ENCODE results near the gene MUS81. TPM values are rescaled to one million over a fixed set of nuclear protein-coding genes. Genes with fewer than 3 reads are reported as not detected.

The MUS81 gene
- total and polyA plus RNA-seq, 2 of the 4 experiments (the other 2 are of a cell fraction) = 23.7 to 47.9 TPM

DNA sequence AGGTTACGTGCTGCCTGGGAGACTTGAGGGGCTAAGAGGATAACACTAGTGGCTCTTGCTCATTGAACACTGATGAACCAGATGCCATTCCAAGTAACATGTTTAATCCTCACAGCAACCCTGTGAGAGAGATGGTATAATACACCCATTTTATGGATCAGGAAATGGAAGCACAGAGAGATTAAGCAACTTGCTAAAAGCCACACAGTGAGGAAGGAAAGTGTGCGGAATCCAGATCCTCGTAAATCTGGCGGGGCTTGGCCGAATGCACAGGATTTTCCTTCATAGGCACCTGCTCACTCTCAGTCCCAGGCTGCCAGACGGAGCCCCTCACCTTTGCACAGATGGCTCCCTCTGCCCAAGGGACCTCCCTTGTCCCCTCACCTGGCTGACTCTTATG lies 47.6 kb downstream of the MUS81 start:
- Histone ChIP-seq H2BK15ac (ENCODE audit: low read depth, low read length) (peak overlapping the region; percentile 36; the same call in 1 of the 3 replicates), H4K91ac (ENCODE audit: insufficient read depth, low read depth, low read length) (peak overlapping the region; percentile 64), H3K4me3 (ENCODE audit: insufficient read depth, low read depth, low read length) (no peak overlapping the region), H2BK20ac (ENCODE audit: low read depth, low read length) (peak overlapping the region; percentile 2; the same call in 1 of the 2 replicates), H2BK120ac (ENCODE audit: low read depth, low read length) (peak overlapping the region; percentile 5), H3K27ac (ENCODE audit: insufficient read depth, low read length) (no peak overlapping the region), H2AK5ac (ENCODE audit: low read depth, low read length) (peak overlapping the region; percentile 68), H3K9ac (ENCODE audit: low read depth, low read length) (no peak overlapping the region), H2AK9ac (replicated peaks; ENCODE audit: low read depth, low read length, poor library complexity) (no peak overlapping the region), H2AFZ (replicated peaks; ENCODE audit: low read length, poor library complexity) (no peak overlapping the region), H3K14ac (replicated peaks; ENCODE audit: low read depth, low read length) (no peak overlapping the region), H3K9me1 (ENCODE audit: insufficient read depth, low read length) (peaks cover 16% of the 10 kb centered on the region), H3K4me1 (ENCODE audit: control insufficient read depth, insufficient read depth, low read length) (peaks cover 23% of the 10 kb centered on the region), H4K8ac (ENCODE audit: low read depth in 2 of 2, low read length in 2 of 2) (no peak overlapping the region), H2BK5ac (ENCODE audit: low read depth, low read length, poor library complexity, severe bottlenecking) (no peak overlapping the region), H3K18ac (ENCODE audit: low read depth, low read length) (no peak overlapping the region), H3K4ac (ENCODE audit: low read depth, low read length) (peak overlapping the region; percentile 3; the same call in 1 of the 2 replicates), H3K23ac (ENCODE audit: low read depth, low read length) (no peak overlapping the region), H4K5ac (ENCODE audit: low read depth, low read length) (no peak overlapping the region), H3K36me3 (ENCODE audit: control insufficient read depth, insufficient read depth, low read length) (no peaks in the 10 kb centered on the region), H3K27me3 (ENCODE audit: control insufficient read depth, insufficient read depth, low read length) (no peaks in the 10 kb centered on the region), H3K4me2 (ENCODE audit: low read depth, low read length) (no peak overlapping the region), H3K56ac (ENCODE audit: extremely low read depth, insufficient read depth, low read length) (no peak overlapping the region), H3K79me1 (ENCODE audit: low read depth in 1 of 2, low read length in 2 of 2) (peaks cover 26 to 72% of the 10 kb centered on the region in 2 experiments; a peak in 3 of 4 replicates), H4K20me1 (ENCODE audit: insufficient read depth, low read length) (no peaks in the 10 kb centered on the region), H3K9me3 (ENCODE audit: control insufficient read depth, insufficient read depth, low read length) (no peaks in the 10 kb centered on the region)
- intact Hi-C loops (cut with micrococcal nuclease) = no loop called here
- no peak for DNase-seq
- TF ChIP-seq MXI1 (IDR thresholded peaks at IDR 0.05; ENCODE audit: borderline replicate concordance, low read depth, low read length) = no peak
- TF ChIP-seq RAD21 (IDR thresholded peaks at IDR 0.05; ENCODE audit: low read length) = no peak
- TF ChIP-seq BHLHE40 (IDR thresholded peaks at IDR 0.05; ENCODE audit: low read depth, low read length) = no peak
- TF ChIP-seq USF2 (IDR thresholded peaks at IDR 0.05; ENCODE audit: low read depth, low read length) = no peak
- TF ChIP-seq, protein P1, sequence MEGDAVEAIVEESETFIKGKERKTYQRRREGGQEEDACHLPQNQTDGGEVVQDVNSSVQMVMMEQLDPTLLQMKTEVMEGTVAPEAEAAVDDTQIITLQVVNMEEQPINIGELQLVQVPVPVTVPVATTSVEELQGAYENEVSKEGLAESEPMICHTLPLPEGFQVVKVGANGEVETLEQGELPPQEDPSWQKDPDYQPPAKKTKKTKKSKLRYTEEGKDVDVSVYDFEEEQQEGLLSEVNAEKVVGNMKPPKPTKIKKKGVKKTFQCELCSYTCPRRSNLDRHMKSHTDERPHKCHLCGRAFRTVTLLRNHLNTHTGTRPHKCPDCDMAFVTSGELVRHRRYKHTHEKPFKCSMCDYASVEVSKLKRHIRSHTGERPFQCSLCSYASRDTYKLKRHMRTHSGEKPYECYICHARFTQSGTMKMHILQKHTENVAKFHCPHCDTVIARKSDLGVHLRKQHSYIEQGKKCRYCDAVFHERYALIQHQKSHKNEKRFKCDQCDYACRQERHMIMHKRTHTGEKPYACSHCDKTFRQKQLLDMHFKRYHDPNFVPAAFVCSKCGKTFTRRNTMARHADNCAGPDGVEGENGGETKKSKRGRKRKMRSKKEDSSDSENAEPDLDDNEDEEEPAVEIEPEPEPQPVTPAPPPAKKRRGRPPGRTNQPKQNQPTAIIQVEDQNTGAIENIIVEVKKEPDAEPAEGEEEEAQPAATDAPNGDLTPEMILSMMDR (conservative IDR thresholded peaks at IDR 0.05; ENCODE audit: low read depth, low read length) = no peak
- TF ChIP-seq NFE2L2 (IDR thresholded peaks at IDR 0.05; ENCODE audit: low read depth, low read length) = no peak
- no peak for TF ChIP-seq POLR2A (IDR thresholded peaks at IDR 0.05; ENCODE audit: low read depth, low read length)
- TF ChIP-seq FOS (IDR thresholded peaks at IDR 0.05; ENCODE audit: low read depth, low read length) = no peak
- no peak for TF ChIP-seq CEBPB (IDR thresholded peaks at IDR 0.05; ENCODE audit: low read depth, low read length)
- TF ChIP-seq MAFK (IDR thresholded peaks at IDR 0.05; ENCODE audit: low read depth, low read length) = no peak
- TF ChIP-seq ELK1 (IDR thresholded peaks at IDR 0.05; ENCODE audit: borderline replicate concordance, low read depth, low read length) = no peak
- TF ChIP-seq CHD1 (IDR thresholded peaks at IDR 0.05; ENCODE audit: low read depth, low read length) = no peak
- TF ChIP-seq MAZ (IDR thresholded peaks at IDR 0.05; ENCODE audit: borderline replicate concordance, low read depth, low read length) = no peak
- TF ChIP-seq RFX5 (IDR thresholded peaks at IDR 0.05; ENCODE audit: low read depth, low read length) = no peak
- TF ChIP-seq SMC3 (IDR thresholded peaks at IDR 0.05; ENCODE audit: low read depth, low read length) = no peak
- no peak for TF ChIP-seq RCOR1 (IDR thresholded peaks at IDR 0.05; ENCODE audit: insufficient replicate concordance, low read length)
- WGBS, 2 experiments (ENCODE audit: extremely low coverage in 2 of 2, insufficient read length in 1 of 2) = 80% methylated on average over 2 of the region's 6 CpGs; no CpG with 5 or more reads in 1 of the 2 experiments
- dilution Hi-C loops (cut with HindIII; ENCODE audit: low sequenced_read_pairs, unreplicated experiment) = no loop called here
- BruUV-seq (replicated peaks) = no TSS peak
- in situ Hi-C loops (cut with MboI; ENCODE audit: low sequenced_read_pairs) = no loop called here
- ChIA-PET CTCF (no interaction called here), POLR2A (ENCODE audit: unreplicated experiment) (no interaction called here)
- ATAC-seq (ENCODE audit: low read depth) = no peak

Data from IMR-90 (cell line).